ENCODE measurements around the gene GPR158.

GPR158 gene

GRCh38 chr10:25130906-25131305, 43.9 kb upstream of the GPR158 start:
- no peaks in the 10 kb centered on the region for H3K36me3 ChIP-seq (ENCODE audit: control insufficient read depth, low read length)
- H3K4me2 ChIP-seq (ENCODE audit: low read length) = no peak overlapping the region

GRCh38 chr10:25142116-25142864, 32.5 kb upstream of the GPR158 start:
- no peaks in the 10 kb centered on the region for H3K79me2 ChIP-seq (ENCODE audit: control insufficient read depth, low read length)
- no peaks in the 10 kb centered on the region for H3K36me3 ChIP-seq (ENCODE audit: control insufficient read depth, low read length)
- H3K9me2 ChIP-seq (replicated peaks; ENCODE audit: control insufficient read depth, low read length) = no peaks in the 10 kb centered on the region
- H3K9me3 ChIP-seq (ENCODE audit: control insufficient read depth, insufficient read depth, low read length) = no peaks in the 10 kb centered on the region
- no peak overlapping the region for H3K27ac ChIP-seq (ENCODE audit: low read depth, low read length)
- no peaks in the 10 kb centered on the region for H4K20me1 ChIP-seq (ENCODE audit: control insufficient read depth, insufficient read depth, low read depth, low read length)
- TF ChIP-seq EZH2phosphoT487 (IDR thresholded peaks at IDR 0.05; ENCODE audit: borderline replicate concordance, low read length) = no peak
- TF ChIP-seq CTCF (IDR thresholded peaks at IDR 0.05; ENCODE audit: low read depth, low read length, poor library complexity, severe bottlenecking) = no peak
- no peak overlapping the region for H3K4me3 ChIP-seq (ENCODE audit: low read length)
- H3K4me1 ChIP-seq (ENCODE audit: control insufficient read depth, low read length) = no peaks in the 10 kb centered on the region
- no peaks in the 10 kb centered on the region for H3F3A ChIP-seq (ENCODE audit: control insufficient read depth, insufficient read depth)
- no peak overlapping the region for H3K4me2 ChIP-seq (ENCODE audit: low read length)
- no peaks in the 10 kb centered on the region for H3K27me3 ChIP-seq (ENCODE audit: control insufficient read depth, low read length)

More at GRCh38 chr10:25130906-25131305, 43.9 kb upstream of the GPR158 start:
- Histone ChIP-seq H3K27ac (ENCODE audit: low read depth, low read length) (no peak overlapping the region), H3K27me3 (ENCODE audit: control insufficient read depth, low read length) (no peaks in the 10 kb centered on the region), H3K4me3 (ENCODE audit: low read length) (no peak overlapping the region), H4K20me1 (ENCODE audit: control insufficient read depth, insufficient read depth, low read depth, low read length) (no peaks in the 10 kb centered on the region), H3K9me3 (ENCODE audit: control insufficient read depth, insufficient read depth, low read length) (no peaks in the 10 kb centered on the region), H3K9me2 (replicated peaks; ENCODE audit: control insufficient read depth, low read length) (no peaks in the 10 kb centered on the region), H3K4me1 (ENCODE audit: control insufficient read depth, low read length) (no peaks in the 10 kb centered on the region), H3F3A (ENCODE audit: control insufficient read depth, insufficient read depth) (no peaks in the 10 kb centered on the region), H3K79me2 (ENCODE audit: control insufficient read depth, low read length) (no peaks in the 10 kb centered on the region)
- TF ChIP-seq CTCF (IDR thresholded peaks at IDR 0.05; ENCODE audit: low read depth, low read length, poor library complexity, severe bottlenecking) (no peak), EZH2phosphoT487 (IDR thresholded peaks at IDR 0.05; ENCODE audit: borderline replicate concordance, low read length) (no peak)

DNA sequence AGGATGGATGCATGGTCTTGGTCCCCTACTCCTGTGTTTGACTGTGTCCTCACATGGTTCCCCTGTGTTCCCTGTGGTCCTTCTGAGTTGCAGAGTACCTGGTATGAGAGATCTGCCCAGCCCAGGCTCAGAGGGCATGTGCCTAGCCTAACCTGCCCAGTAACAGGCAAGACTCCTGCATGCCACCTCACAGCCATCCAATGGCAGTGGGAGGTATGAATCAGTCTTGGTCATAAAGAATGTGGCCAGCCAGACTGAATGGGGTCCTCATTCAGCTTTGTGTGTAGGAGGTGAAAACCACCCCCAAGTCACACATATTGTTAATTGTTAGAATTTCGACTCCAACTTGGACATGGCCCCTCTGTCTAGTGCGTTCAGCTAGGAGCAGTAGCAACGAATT, 17.2 kb upstream of the GPR158 start:
- TF ChIP-seq CTCF (IDR thresholded peaks at IDR 0.05; ENCODE audit: low read depth, low read length, poor library complexity, severe bottlenecking) (no peak), EZH2phosphoT487 (IDR thresholded peaks at IDR 0.05; ENCODE audit: borderline replicate concordance, low read length) (no peak)
- Histone ChIP-seq H3K9me3 (ENCODE audit: control insufficient read depth, insufficient read depth, low read length) (no peaks in the 10 kb centered on the region), H4K20me1 (ENCODE audit: control insufficient read depth, insufficient read depth, low read depth, low read length) (no peaks in the 10 kb centered on the region), H3K36me3 (ENCODE audit: control insufficient read depth, low read length) (no peaks in the 10 kb centered on the region), H3K79me2 (ENCODE audit: control insufficient read depth, low read length) (no peaks in the 10 kb centered on the region), H3K9me2 (replicated peaks; ENCODE audit: control insufficient read depth, low read length) (no peaks in the 10 kb centered on the region), H3K4me2 (ENCODE audit: low read length) (no peak overlapping the region), H3K27me3 (ENCODE audit: control insufficient read depth, low read length) (no peaks in the 10 kb centered on the region), H3K4me1 (ENCODE audit: control insufficient read depth, low read length) (no peaks in the 10 kb centered on the region), H3F3A (ENCODE audit: control insufficient read depth, insufficient read depth) (no peaks in the 10 kb centered on the region), H3K4me3 (ENCODE audit: low read length) (no peak overlapping the region), H3K27ac (ENCODE audit: low read depth, low read length) (no peak overlapping the region)
